LNCaP clone FGC (cell line): ENCODE data around the gene GLIS2.

Source experiments
- DNase-seq: peaks from one replicate; pipeline ENCODE4 v3.0.0-alpha.2; 2011; ENCODE audit warnings: low read depth
- H3K4me3 ChIP-seq: 2 replicates; pipeline ENCODE4 v1.5.1; 2011; ENCODE audit warnings: mild to moderate bottlenecking, low read depth, low read length, control low read depth
- CTCF ChIP-seq: IDR thresholded peaks from 2 replicates; pipeline ENCODE4 v1.5.1; 2012; ENCODE audit warnings: mild to moderate bottlenecking; ENCODE audit not compliant: control insufficient read depth, insufficient read depth; ENCODE audit errors: extremely low read depth

The GLIS2 gene

DNA sequence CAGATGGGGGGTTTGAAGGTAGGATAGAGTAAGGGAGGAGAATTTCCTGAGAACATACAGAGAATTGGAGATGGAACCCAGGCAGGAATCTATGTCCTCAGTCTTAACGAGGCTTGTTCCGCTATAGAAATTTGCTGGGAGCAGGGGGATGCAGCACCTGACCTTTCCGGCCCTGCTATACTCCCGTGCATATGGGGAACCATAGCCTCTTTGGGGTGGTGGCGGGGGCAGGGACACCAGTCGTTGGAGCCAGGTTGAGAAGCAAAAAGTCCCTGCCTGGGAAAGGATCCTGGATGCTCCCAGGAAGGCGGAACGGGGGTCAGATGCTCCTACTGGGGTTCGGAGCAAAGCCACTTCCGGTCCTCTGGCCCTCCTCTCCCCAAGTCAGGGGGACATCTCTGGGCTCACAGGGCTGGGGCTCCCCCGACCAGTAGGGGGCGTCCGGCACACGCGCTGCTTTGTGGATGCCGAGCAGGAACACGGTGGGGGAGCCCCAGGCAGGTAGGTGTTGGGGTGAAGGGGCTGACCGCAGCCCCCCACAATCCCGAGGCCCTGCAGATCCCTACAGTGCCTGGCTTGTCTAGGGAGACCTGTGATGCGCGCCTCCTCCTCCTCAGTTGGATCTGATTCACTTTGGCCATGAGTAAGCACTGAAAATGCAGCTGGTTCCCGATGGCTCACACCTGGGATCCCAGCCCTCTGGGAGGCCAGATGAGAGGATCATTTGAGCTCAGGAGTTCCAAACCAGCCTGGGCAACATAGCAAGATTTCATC is 27.5 kb upstream of the GLIS2 start:
- peak; percentile 98 for TF ChIP-seq CTCF
- no peak for DNase-seq
- H3K4me3 ChIP-seq = no peak overlapping the region

GRCh38 chr16:4290236-4290830 is 25.5 kb upstream of the GLIS2 start:
- no peak for TF ChIP-seq CTCF
- no peak for DNase-seq
- no peak overlapping the region for H3K4me3 ChIP-seq

- TF ChIP-seq CTCF = no peak
- no peak overlapping the region for H3K4me3 ChIP-seq
- DNase-seq = no peak
These were observed 24.2 kb upstream of the GLIS2 start for GRCh38 chr16:4291699-4292098.

GRCh38 chr16:4293181-4293716 is 22.6 kb upstream of the GLIS2 start:
- no peak for DNase-seq
- H3K4me3 ChIP-seq = no peak overlapping the region
- TF ChIP-seq CTCF = no peak

- DNase-seq = no peak
These were observed 21.9 kb upstream of the GLIS2 start for GRCh38 chr16:4293822-4294457.

GRCh38 chr16:4295581-4295980 is 20.3 kb upstream of the GLIS2 start:
- TF ChIP-seq CTCF = no peak
- no peak for DNase-seq
- H3K4me3 ChIP-seq = no peak overlapping the region

More at GRCh38 chr16:4293822-4294457, 21.9 kb upstream of the GLIS2 start:
- H3K4me3 ChIP-seq = no peak overlapping the region
- TF ChIP-seq CTCF = no peak
